ENCODE data around the gene BYSL. TPM values are rescaled to one million over a fixed set of nuclear protein-coding genes. Genes with fewer than 3 reads are reported as not detected.

The BYSL gene
- total and polyA plus RNA-seq, 2 experiments from 2014 or later = 20.7 to 28.5 TPM

GRCh38 chr6:41963371-41963770, 42.1 kb downstream of the BYSL start:
- no peak overlapping the region for H3K27ac ChIP-seq
- 50% methylated on average over 1 of the region's 1 CpG for WGBS (ENCODE audit: low lambda C conversion rate, missing lambda C conversion rate)
- no peaks in the 10 kb centered on the region for H3K36me3 ChIP-seq (replicated peaks; ENCODE audit: insufficient read depth, low read depth)
- H3K4me2 ChIP-seq = no peak overlapping the region
- no peaks in the 10 kb centered on the region for H4K20me1 ChIP-seq (ENCODE audit: insufficient read depth, poor library complexity, severe bottlenecking)
- no peak for DNase-seq (ENCODE audit: low spot score)
- H3K4me3 ChIP-seq = no peak overlapping the region
- no peak overlapping the region for H2AFZ ChIP-seq
- H3K27me3 ChIP-seq = no peaks in the 10 kb centered on the region
- H3K79me2 ChIP-seq = no peaks in the 10 kb centered on the region
- no peaks in the 10 kb centered on the region for H3K9me3 ChIP-seq (ENCODE audit: low read depth)
- H3K9me2 ChIP-seq (replicated peaks; ENCODE audit: insufficient read depth) = no peaks in the 10 kb centered on the region
- no peaks in the 10 kb centered on the region for H3K4me1 ChIP-seq (ENCODE audit: insufficient read depth)
- TF ChIP-seq EZH2phosphoT487 (IDR thresholded peaks at IDR 0.05; ENCODE audit: low read depth, severe bottlenecking, unreplicated experiment) = no peak
- TF ChIP-seq CTCF (IDR thresholded peaks at IDR 0.05; ENCODE audit: poor library complexity) = no peak
- no peak for TF ChIP-seq EZH2 (IDR thresholded peaks at IDR 0.05; ENCODE audit: borderline replicate concordance)

DNA sequence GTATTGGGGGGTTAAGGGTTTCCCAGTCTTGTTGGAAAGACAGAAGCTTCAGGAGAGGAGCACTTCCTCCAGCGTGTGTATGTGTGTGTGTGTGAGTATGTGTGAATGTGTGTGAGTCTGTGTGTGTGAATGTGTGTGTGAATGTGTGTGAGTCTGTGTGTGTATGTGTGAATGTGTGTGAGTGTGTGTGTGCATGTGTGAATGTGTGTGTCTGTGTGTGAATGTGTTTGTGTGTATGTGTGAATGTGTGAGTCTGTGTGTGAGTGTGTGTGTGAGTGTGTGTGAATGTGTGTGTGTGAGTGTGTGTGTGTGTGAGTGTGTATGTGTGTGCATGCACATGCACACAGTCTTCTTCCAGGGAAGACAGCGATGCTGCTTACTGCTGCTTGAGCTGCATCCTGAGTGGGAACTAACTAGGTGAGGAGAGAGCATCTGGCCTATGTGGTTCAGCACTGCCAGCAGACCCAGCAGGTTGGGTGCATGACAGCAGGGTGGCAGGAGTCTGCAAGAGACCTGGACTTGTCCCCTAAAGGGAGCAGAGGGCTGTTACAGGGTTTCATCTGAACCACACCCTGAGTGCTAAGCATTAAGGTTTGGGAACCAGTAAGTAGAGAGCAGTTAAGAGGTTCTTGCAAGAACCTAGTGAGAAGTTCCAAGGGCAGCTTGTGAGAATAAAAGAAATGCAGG, 43.0 kb downstream of the BYSL start:
- DNase-seq (ENCODE audit: low spot score) = no peak
- Histone ChIP-seq H3K27ac (no peak overlapping the region), H3K4me1 (ENCODE audit: insufficient read depth) (no peaks in the 10 kb centered on the region), H3K4me3 (no peak overlapping the region), H2AFZ (no peak overlapping the region), H3K9me3 (ENCODE audit: low read depth) (no peaks in the 10 kb centered on the region), H3K9me2 (replicated peaks; ENCODE audit: insufficient read depth) (no peaks in the 10 kb centered on the region), H3K4me2 (no peak overlapping the region), H3K36me3 (replicated peaks; ENCODE audit: insufficient read depth, low read depth) (no peaks in the 10 kb centered on the region), H3K27me3 (no peaks in the 10 kb centered on the region), H3K79me2 (no peaks in the 10 kb centered on the region), H4K20me1 (ENCODE audit: insufficient read depth, poor library complexity, severe bottlenecking) (no peaks in the 10 kb centered on the region)
- 68% methylated on average over 2 of the region's 2 CpGs for WGBS (ENCODE audit: low lambda C conversion rate, missing lambda C conversion rate)
- TF ChIP-seq EZH2phosphoT487 (IDR thresholded peaks at IDR 0.05; ENCODE audit: low read depth, severe bottlenecking, unreplicated experiment) (no peak), EZH2 (IDR thresholded peaks at IDR 0.05; ENCODE audit: borderline replicate concordance) (no peak), CTCF (IDR thresholded peaks at IDR 0.05; ENCODE audit: poor library complexity) (no peak)

- Histone ChIP-seq H3K9me3 (ENCODE audit: low read depth) (no peaks in the 10 kb centered on the region), H3K4me1 (ENCODE audit: insufficient read depth) (no peaks in the 10 kb centered on the region), H4K20me1 (ENCODE audit: insufficient read depth, poor library complexity, severe bottlenecking) (no peaks in the 10 kb centered on the region), H3K9me2 (replicated peaks; ENCODE audit: insufficient read depth) (no peaks in the 10 kb centered on the region), H3K79me2 (no peaks in the 10 kb centered on the region), H3K36me3 (replicated peaks; ENCODE audit: insufficient read depth, low read depth) (no peaks in the 10 kb centered on the region), H2AFZ (no peak overlapping the region), H3K27ac (no peak overlapping the region), H3K4me3 (no peak overlapping the region), H3K27me3 (no peaks in the 10 kb centered on the region), H3K4me2 (no peak overlapping the region)
- DNase-seq (ENCODE audit: low spot score) = no peak
- 37% methylated on average over 11 of the region's 11 CpGs for WGBS (ENCODE audit: low lambda C conversion rate, missing lambda C conversion rate)
- TF ChIP-seq CTCF (IDR thresholded peaks at IDR 0.05; ENCODE audit: poor library complexity) (no peak), EZH2 (IDR thresholded peaks at IDR 0.05; ENCODE audit: borderline replicate concordance) (no peak), EZH2phosphoT487 (IDR thresholded peaks at IDR 0.05; ENCODE audit: low read depth, severe bottlenecking, unreplicated experiment) (no peak)
Measured at GRCh38 chr6:41965429-41966213, 44.3 kb downstream of the BYSL start.
